ENCODE data around the gene KIF23.

KIF23 gene

DNA sequence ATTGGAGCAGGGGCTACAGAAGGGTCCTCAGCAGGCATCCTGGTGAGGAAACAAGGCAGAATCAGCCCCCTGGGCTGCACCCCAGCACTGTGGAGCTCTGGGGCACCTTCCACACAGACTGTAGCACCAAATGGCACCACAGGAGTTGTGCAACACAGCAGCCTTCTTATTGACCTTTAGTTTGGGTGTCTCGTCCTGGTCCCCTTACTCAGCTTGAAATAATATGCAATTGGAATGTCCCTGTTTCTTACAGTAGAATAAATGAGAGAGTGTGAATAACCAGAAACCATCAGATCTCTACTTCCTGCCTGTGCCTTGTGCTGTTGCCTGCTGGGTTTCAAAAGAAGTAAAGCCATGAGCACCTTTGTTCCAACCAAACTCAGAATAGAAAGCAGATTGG, 82.9 kb downstream of the KIF23 start:
- no peak for DNase-seq

GRCh38 chr15:69497667-69498066, 83.5 kb downstream of the KIF23 start:
- no peak for DNase-seq
